Measurements from ENCODE around the gene EEFSEC.

Gene EEFSEC

GRCh38 chr3:128383316-128384235, 230.3 kb downstream of the EEFSEC start:
- DNase-seq (ENCODE audit: low read depth in 2 of 3, low spot score in 1 of 3): peak in 2 of 3 donors; percentile 10 to 56

DNA sequence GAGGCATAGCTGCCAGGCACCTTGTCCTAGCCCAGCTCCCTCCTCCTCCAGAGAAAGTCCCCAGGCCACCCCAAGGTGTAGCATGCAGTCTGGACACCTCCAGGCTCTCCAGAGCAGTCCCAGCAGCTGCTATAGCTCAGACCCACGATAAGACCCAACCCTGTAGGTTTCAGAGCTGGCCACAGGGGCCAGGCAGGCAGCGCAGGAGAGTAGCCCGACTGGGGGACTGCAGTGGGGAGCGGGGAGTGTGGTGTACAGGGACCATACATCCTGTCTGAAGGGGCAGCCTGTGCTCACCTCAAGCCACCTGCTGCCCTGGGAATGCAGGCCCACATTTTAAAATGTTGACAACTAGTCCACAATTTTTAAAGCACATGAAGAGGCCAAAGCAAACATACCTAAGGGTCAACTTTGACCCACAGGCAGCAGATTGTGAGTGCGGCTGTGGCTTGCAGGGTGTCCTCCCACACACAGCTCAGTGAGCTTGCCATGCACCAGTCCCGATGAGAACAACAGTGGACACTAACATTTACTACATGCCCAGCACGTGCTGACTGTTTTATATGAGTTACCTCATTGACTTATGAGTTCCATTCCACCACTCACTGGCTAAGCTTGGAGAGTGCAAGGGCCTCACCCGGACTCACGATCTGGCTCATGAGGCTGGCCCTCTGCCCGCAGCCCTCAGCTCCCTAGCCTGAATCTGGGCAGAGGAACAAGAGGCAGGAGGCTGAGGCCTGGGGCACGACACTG, 232.0 kb downstream of the EEFSEC start:
- no peak for DNase-seq (ENCODE audit: low read depth in 2 of 3, low spot score in 1 of 3)

DNA sequence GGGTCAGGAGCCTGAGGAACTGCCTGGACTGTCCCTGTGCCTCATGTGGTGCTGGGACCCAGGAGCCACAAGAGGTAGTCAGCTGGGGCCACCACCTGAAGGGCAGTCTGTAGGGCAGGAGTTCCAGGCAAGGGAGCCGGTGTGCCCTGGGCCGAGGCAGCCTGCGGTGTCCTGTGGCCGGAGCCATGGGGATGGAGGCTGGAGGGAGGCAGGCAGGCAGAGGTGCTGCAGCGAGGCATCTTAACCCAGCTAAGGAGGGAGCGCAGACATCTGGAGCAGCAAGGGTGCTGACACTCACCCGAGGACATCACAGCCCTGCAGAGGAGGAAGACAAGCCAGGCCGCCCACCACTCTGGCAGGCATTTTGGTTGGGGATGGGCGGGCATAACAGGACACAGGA, 235.7 kb downstream of the EEFSEC start:
- DNase-seq (ENCODE audit: low read depth in 2 of 3, low spot score in 1 of 3): no peak

DNA sequence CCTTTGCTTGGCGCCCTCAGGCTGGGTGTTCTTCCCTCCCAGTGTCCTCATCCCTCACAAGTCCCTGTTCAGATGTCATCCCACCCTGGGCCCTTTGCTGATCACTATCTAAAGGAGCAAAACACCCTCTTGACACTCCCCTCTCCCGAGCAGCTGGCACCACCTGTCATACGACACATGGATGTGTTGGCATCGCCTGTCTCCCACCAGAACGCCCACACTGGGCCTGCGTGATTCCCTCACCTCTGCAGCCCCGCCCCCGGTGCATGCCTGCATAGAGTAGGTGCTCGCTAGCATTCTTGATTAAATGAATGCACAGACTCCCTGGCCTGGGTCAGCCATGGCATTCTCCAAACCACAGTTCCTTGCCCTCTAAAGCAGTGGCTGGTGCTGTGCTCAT, 237.6 kb downstream of the EEFSEC start:
- DNase-seq (ENCODE audit: low read depth in 2 of 3, low spot score in 1 of 3): no peak

- no peak for DNase-seq (ENCODE audit: low read depth in 2 of 3, low spot score in 1 of 3)
Observed at GRCh38 chr3:128392021-128392420, 238.7 kb downstream of the EEFSEC start.

DNA sequence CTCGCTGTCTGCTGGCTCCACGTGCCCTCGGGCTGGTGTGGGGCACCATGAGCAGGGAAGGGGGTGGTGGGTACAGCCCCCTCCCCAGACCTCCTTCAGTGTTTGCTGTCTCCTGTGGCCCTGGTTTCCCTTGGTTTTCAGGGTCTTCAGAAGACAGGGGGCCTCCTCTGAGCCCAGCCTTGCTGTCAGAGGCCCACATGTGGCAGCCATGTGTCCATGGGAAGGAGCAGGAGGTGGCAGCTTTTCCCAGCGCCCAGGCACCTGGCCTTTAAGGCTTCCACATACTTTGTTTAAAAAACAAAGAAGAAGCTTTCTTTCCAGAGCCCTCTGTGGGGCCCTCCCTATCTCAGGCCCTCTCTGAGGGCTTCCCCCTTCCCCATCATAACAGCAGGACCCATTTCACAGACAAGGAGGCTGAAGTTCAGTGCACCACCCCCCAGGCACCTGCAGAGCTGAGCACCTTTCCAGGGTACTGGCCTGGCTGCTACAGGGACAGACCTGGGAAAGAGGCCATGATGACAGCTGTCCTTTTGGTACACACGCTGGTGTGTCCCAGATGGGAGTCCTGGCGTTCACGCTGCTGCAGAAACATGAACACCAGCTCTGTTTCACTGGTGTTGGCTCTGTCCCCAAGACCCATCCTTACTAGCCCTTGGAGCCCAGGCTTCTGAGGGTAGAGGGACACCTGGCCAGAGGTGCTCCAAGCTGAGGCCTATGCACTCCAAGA, 239.7 kb downstream of the EEFSEC start:
- DNase-seq (ENCODE audit: low read depth in 2 of 3, low spot score in 1 of 3): no peak

DNA sequence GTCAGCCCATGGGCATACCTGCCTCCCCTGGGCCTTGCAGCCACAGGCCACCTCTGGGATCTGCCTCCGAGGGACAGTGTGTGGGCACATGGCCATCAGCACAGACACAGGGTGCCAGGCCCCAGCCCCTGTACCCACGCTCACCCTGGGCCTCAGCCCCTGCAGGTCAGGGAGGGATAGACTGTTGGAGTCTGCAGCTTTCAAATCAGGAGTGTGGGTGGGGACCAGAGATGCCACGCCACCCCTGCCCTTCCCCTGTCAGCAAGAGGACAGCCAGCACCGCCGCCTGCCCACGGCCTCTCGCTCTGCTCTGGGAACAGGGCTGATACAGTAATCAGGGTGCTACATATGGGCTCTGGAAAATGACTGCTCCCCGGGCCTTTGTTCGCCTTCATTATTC, 240.8 kb downstream of the EEFSEC start:
- no peak for DNase-seq (ENCODE audit: low read depth in 2 of 3, low spot score in 1 of 3)

GRCh38 chr3:128395046-128395445, 241.8 kb downstream of the EEFSEC start:
- no peak for DNase-seq (ENCODE audit: low read depth in 2 of 3, low spot score in 1 of 3)

- DNase-seq (ENCODE audit: low read depth in 2 of 3, low spot score in 1 of 3): no peak
Observed at GRCh38 chr3:128395500-128396162, 242.3 kb downstream of the EEFSEC start.

DNA sequence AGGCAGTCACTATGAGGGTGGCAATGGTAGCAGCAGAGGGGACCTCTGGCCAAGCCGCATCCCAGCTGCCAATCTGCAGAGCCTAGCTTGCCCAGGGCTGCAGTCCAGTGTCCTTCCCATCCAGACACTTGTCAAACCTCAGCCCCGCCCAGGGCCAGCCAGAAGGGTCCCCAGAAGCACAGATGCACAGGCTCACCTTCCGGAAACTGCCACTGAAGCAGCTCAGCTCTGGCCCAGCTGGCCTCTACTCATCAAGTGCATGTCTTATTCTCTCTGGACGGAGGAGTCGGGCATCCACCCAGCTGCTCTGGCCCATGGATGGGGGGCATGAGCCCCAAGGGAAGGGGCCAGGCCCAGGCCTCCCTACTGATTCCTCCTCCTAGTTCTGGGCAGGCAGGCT, 244.2 kb downstream of the EEFSEC start:
- no peak for DNase-seq (ENCODE audit: low read depth in 2 of 3, low spot score in 1 of 3)

- DNase-seq (ENCODE audit: low read depth in 2 of 3, low spot score in 1 of 3): no peak
Observed at GRCh38 chr3:128398586-128398985, 245.3 kb downstream of the EEFSEC start.

DNA sequence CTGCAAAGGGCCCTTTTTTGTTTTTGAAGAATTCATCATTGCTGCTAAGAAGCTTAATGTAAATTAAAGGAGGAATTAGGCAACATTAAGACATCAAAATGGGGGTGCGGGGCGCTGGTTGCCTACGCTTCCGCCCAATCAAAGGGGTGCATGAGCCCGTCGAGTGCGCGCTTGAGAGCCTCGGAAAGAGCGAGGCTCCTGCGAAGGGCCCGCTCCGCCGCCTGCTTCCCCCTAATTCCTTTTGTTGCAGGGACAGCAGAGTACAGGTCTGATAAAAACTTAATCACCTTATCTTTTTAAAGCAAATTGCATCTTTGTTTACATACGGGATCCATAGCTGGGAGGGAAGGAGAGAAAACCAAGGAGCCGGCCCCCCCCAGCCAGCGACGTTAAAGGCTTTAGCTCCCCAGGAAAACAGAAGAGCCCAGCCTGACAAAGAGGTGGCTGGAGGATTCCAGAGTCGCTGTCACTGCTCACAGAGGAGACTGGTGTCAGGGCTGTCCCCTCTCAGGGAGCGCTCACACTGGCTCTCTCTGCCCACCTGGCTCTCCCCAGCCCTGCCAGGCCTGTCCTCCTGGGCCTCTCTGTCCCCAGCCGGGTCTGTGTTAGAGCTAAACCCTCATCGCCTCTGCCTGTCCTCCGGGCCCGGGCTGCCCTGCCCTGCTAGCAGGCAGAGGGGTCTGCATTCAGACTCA, 246.1 kb downstream of the EEFSEC start:
- DNase-seq (ENCODE audit: low read depth in 2 of 3, low spot score in 1 of 3): no peak

- DNase-seq (ENCODE audit: low read depth in 2 of 3, low spot score in 1 of 3): no peak
Observed at GRCh38 chr3:128400671-128401070, 247.4 kb downstream of the EEFSEC start.

- no peak for DNase-seq (ENCODE audit: low read depth in 2 of 3, low spot score in 1 of 3)
Observed at GRCh38 chr3:128402319-128402718, 249.0 kb downstream of the EEFSEC start.

- DNase-seq (ENCODE audit: low read depth in 2 of 3, low spot score in 1 of 3): no peak
Observed at GRCh38 chr3:128402998-128403397, 249.7 kb downstream of the EEFSEC start.

GRCh38 chr3:128404276-128405068, 251.2 kb downstream of the EEFSEC start:
- no peak for DNase-seq (ENCODE audit: low read depth in 2 of 3, low spot score in 1 of 3)

GRCh38 chr3:128405554-128406277, 252.4 kb downstream of the EEFSEC start:
- no peak for DNase-seq (ENCODE audit: low read depth in 2 of 3, low spot score in 1 of 3)

DNA sequence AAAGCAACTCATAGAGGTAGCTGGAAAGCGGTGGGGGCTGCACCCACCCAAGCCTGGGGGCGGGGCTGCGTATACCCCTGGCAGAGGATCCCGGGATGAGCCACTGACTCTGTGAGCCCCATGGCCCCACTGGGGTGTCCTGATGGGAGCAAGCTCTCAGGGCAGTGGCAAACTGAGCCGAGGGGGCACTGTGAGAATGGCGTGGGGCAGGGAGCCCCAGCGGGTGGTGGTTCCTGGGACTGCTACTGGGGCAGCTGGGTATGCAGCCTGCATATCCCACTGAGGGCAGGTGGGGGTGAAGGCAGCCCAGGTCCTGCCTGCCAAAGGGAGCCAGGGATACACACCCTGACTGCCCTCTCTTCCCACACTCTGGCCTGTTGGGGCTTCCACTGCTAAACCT, 254.0 kb downstream of the EEFSEC start:
- DNase-seq (ENCODE audit: low read depth in 2 of 3, low spot score in 1 of 3): no peak
